ENCODE results near the gene SIT1.
A peak's percentile ranks its signal among the peaks of the same experiment; 100 is the strongest.

DNA sequence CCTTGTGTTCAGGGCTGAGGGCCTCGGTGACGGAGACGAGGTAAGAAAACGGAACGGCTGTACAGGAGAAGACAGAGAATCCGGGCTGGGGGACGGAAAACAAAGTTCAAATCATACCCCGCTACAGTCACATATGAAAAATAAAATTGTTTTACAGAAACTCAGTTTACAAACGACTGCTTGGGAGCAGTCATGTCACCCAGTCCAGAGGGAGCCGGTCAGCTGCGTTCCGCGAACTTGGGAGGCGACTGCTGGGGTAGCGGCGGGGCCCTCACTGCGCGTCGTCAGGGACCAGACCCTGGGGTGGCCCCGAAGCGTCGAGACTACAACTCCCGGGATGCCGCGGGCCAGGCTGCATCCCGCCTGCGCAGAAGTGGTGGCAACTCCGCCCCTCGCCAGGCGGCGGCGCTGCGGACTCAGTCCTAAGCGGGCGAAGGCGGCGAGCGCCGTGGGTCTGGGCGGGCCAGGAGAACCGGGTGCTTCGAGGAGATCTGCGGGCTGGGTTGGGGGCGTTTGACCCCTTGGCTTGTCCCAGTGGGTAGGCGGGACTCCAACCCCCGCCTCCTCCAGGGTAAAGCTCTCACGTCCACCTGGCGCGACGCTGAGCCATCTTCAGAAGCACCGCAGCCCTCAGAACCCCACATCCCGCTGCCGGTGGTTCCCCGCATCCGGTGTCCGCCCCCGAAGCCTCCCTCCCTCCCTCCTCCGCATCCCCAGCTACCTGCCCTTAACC lies 4.0 kb downstream of the SIT1 start:
- TF ChIP-seq, protein P1, sequence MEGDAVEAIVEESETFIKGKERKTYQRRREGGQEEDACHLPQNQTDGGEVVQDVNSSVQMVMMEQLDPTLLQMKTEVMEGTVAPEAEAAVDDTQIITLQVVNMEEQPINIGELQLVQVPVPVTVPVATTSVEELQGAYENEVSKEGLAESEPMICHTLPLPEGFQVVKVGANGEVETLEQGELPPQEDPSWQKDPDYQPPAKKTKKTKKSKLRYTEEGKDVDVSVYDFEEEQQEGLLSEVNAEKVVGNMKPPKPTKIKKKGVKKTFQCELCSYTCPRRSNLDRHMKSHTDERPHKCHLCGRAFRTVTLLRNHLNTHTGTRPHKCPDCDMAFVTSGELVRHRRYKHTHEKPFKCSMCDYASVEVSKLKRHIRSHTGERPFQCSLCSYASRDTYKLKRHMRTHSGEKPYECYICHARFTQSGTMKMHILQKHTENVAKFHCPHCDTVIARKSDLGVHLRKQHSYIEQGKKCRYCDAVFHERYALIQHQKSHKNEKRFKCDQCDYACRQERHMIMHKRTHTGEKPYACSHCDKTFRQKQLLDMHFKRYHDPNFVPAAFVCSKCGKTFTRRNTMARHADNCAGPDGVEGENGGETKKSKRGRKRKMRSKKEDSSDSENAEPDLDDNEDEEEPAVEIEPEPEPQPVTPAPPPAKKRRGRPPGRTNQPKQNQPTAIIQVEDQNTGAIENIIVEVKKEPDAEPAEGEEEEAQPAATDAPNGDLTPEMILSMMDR (conservative IDR thresholded peaks at IDR 0.05; ENCODE audit: low read length): peak; percentile 78
- TF ChIP-seq EZH2phosphoT487 (IDR thresholded peaks at IDR 0.05; ENCODE audit: borderline replicate concordance): no peak
